ENCODE measurements around the gene KANK2. TPM values are rescaled to one million over a fixed set of nuclear protein-coding genes. Genes with fewer than 3 reads are reported as not detected.

KANK2 gene
- total RNA-seq, 4 donors from 2014 or later = 156 to 414 (median 327) TPM

DNA sequence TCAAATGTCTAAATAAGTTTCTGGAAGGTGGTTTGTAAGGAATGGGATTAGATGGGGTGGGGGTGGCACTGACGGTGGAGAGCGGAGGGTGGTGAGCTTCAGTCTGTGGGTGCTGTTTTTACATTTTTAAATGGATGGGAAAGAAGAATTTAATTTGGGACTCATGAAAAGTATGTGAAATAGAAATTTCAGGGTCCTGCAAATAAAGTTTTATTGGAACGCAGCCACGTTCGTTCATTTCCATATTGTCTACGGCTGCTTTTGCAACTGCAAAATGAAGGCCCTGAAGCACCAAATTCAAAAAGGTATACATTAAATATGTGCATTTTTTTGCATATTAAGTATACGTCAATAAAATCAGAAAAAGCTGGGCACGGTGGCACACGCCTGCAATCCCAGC, 9.9 kb downstream of the KANK2 start:
- TF ChIP-seq CTCF (IDR thresholded peaks at IDR 0.05; ENCODE audit: low read depth) = no peak

- no peak for TF ChIP-seq CTCF (IDR thresholded peaks at IDR 0.05; ENCODE audit: low read depth)
Observed at GRCh38 chr19:11182994-11183393, 14.4 kb downstream of the KANK2 start.

- TF ChIP-seq CTCF (IDR thresholded peaks at IDR 0.05; ENCODE audit: low read depth) = no peak
Observed at GRCh38 chr19:11181488-11181887, 15.9 kb downstream of the KANK2 start.

GRCh38 chr19:11180346-11180745, 17.0 kb downstream of the KANK2 start:
- no peak for TF ChIP-seq CTCF (IDR thresholded peaks at IDR 0.05; ENCODE audit: low read depth)

GRCh38 chr19:11179716-11180297, 17.5 kb downstream of the KANK2 start:
- TF ChIP-seq CTCF (IDR thresholded peaks at IDR 0.05; ENCODE audit: low read depth) = no peak

DNA sequence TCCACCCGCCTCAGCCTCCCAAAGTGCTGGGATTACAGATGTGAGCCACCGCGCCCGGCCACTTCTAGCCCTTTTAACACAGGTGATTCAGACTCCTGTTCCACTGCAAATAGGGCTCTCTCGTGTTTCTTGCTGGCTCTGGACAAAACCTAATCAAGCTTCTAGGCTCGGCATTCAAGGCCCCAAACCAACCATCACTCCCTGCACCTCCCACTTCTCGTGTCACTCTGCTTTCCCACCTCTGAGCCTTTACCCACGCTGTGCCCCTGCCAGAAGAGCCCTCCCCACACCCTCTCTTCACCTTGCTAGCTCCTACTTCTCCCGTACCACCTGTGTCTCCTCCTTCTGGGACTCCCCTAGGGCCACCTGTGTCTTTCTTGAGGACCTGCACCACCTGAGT, 19.8 kb downstream of the KANK2 start:
- no peak for TF ChIP-seq CTCF (IDR thresholded peaks at IDR 0.05; ENCODE audit: low read depth)

GRCh38 chr19:11176466-11177193, 20.7 kb downstream of the KANK2 start:
- TF ChIP-seq CTCF (IDR thresholded peaks at IDR 0.05; ENCODE audit: low read depth) = no peak

Data from subcutaneous adipose tissue (tissue), 4 donors.